H9 (cell line): ENCODE results near the gene LZTR1. TPM values are rescaled to one million over a fixed set of nuclear protein-coding genes. Genes with fewer than 3 reads are reported as not detected.

Experiments
- DNase-seq: peaks from one replicate; pipeline ENCODE4 v3.0.0-alpha.2; 2017
- H2AFZ ChIP-seq: one replicate; pipeline ENCODE4 v1.6.1; 2013; ENCODE audit warnings: mild to moderate bottlenecking, low read length, control low read depth, moderate library complexity
- H2AK5ac ChIP-seq: 2 replicates; pipeline ENCODE4 v1.6.1; 2013; ENCODE audit warnings: low read length, control low read depth, mixed read lengths; ENCODE audit not compliant: insufficient read length
- H2BK120ac ChIP-seq: one replicate; pipeline ENCODE4 v1.6.1; 2013; ENCODE audit warnings: low read depth, mild to moderate bottlenecking, low read length, control low read depth, inconsistent platforms; ENCODE audit not compliant: poor library complexity, severe bottlenecking
- H2BK12ac ChIP-seq: 2 replicates; pipeline ENCODE4 v1.6.1; 2013; ENCODE audit warnings: low read length, control low read depth, mixed read lengths, low read depth; ENCODE audit not compliant: insufficient read length
- H2BK15ac ChIP-seq: 2 replicates; pipeline ENCODE4 v1.6.1; 2013; ENCODE audit warnings: low read depth, low read length, control low read depth
- H2BK20ac ChIP-seq: one replicate; pipeline ENCODE4 v1.6.1; 2013; ENCODE audit warnings: low read depth, mild to moderate bottlenecking, low read length, control low read depth, inconsistent platforms; ENCODE audit not compliant: poor library complexity, severe bottlenecking
- H2BK5ac ChIP-seq: 2 replicates; pipeline ENCODE4 v1.6.1; 2013; ENCODE audit warnings: low read length, control low read depth, mixed read lengths; ENCODE audit not compliant: insufficient read length
- H3K14ac ChIP-seq: 2 replicates; pipeline ENCODE4 v1.6.1; 2013; ENCODE audit warnings: low read length, control low read depth; ENCODE audit not compliant: insufficient read depth
- H3K18ac ChIP-seq: 2 replicates; pipeline ENCODE4 v1.6.1; 2013; ENCODE audit warnings: low read depth, mild to moderate bottlenecking, mixed read lengths, low read length, control low read depth; ENCODE audit not compliant: insufficient read length
- H3K23ac ChIP-seq: 2 replicates; pipeline ENCODE4 v1.6.1; 2013; ENCODE audit warnings: low read length, control low read depth, mixed read lengths, low read depth; ENCODE audit not compliant: insufficient read length
- H3K23me2 ChIP-seq: 2 replicates; pipeline ENCODE4 v1.6.1; 2013; ENCODE audit warnings: low read depth, mild to moderate bottlenecking, mixed read lengths, low read length, control low read depth; ENCODE audit not compliant: insufficient read length, poor library complexity, severe bottlenecking
- H3K27ac ChIP-seq: 2 replicates; pipeline ENCODE4 v1.5.1; 2013; ENCODE audit warnings: low read length, control low read depth, mixed read lengths, low read depth; ENCODE audit not compliant: insufficient read length
- H3K27me3 ChIP-seq: 2 replicates; pipeline ENCODE4 v1.6.1; 2013; ENCODE audit warnings: low read length, control low read depth, inconsistent platforms; ENCODE audit not compliant: insufficient read depth
- H3K4ac ChIP-seq: 2 replicates; pipeline ENCODE4 v1.6.1; 2013; ENCODE audit warnings: low read depth, mild to moderate bottlenecking, control low read depth, inconsistent platforms, low read length, moderate library complexity
- H3K4me1 ChIP-seq: 2 replicates; pipeline ENCODE4 v1.6.1; 2013; ENCODE audit warnings: low read length, control low read depth, inconsistent platforms; ENCODE audit not compliant: insufficient read depth
- H3K4me2 ChIP-seq: 2 replicates; pipeline ENCODE4 v1.6.1; 2013; ENCODE audit warnings: low read length, control low read depth, mixed read lengths; ENCODE audit not compliant: insufficient read length, insufficient read depth
- H3K56ac ChIP-seq: 2 replicates; pipeline ENCODE4 v1.6.1; 2013; ENCODE audit warnings: low read depth, mild to moderate bottlenecking, mixed read lengths, low read length, control low read depth; ENCODE audit not compliant: insufficient read length
- H3K79me1 ChIP-seq: 2 replicates; pipeline ENCODE4 v1.6.1; 2013; ENCODE audit warnings: low read depth, mild to moderate bottlenecking, moderate library complexity, low read length, control low read depth, inconsistent platforms; ENCODE audit not compliant: insufficient read depth, poor library complexity, severe bottlenecking
- H3K79me2 ChIP-seq: 2 replicates; pipeline ENCODE4 v1.6.1; 2013; ENCODE audit warnings: low read length, control low read depth, inconsistent platforms; ENCODE audit not compliant: insufficient read depth
- H3K9ac ChIP-seq: 2 replicates; pipeline ENCODE4 v1.6.1; 2013; ENCODE audit warnings: low read length, control low read depth, mixed read lengths; ENCODE audit not compliant: insufficient read length; ENCODE audit errors: extremely low read depth
- H3K9me3 ChIP-seq: one replicate; pipeline ENCODE4 v1.6.1; 2013; ENCODE audit warnings: low read depth, low read length, inconsistent platforms; ENCODE audit not compliant: control insufficient read depth
- H3T11ph ChIP-seq: one replicate; pipeline ENCODE4 v1.6.1; 2013; ENCODE audit warnings: mild to moderate bottlenecking, low read length, control low read depth, inconsistent platforms
- H4K20me1 ChIP-seq: one replicate; pipeline ENCODE4 v1.6.1; 2013; ENCODE audit not compliant: control insufficient read depth, insufficient read length, insufficient read depth
- H4K5ac ChIP-seq: 2 replicates; pipeline ENCODE4 v1.6.1; 2013; ENCODE audit warnings: low read depth, mild to moderate bottlenecking, mixed read lengths, low read length, control low read depth; ENCODE audit not compliant: insufficient read length
- H4K8ac ChIP-seq: replicated peaks from 2 replicates; pipeline ENCODE4 v1.6.1; 2013; ENCODE audit warnings: low read length, control low read depth, mixed read lengths, low read depth; ENCODE audit not compliant: insufficient read length
- H4K91ac ChIP-seq: 2 replicates; pipeline ENCODE4 v1.6.1; 2013; ENCODE audit warnings: low read depth, mild to moderate bottlenecking, moderate library complexity, mixed read lengths, low read length, control low read depth; ENCODE audit not compliant: insufficient read length
- H3K27ac Mint-ChIP-seq, 3 experiments: 2 replicates in 2 of 3; 3 replicates in 1 of 3; pipeline ENCODE4 v1.8.0; 2020 to 2021; ENCODE audit warnings: mixed read lengths in 3 of 3, mild to moderate bottlenecking in 1 of 3, moderate library complexity in 1 of 3
- H3K27me3 Mint-ChIP-seq: 2 replicates; pipeline ENCODE4 v1.8.0; 2021; ENCODE audit warnings: low read depth, mild to moderate bottlenecking, moderate library complexity, mixed read lengths
- H3K36me3 Mint-ChIP-seq, 3 experiments: 2 replicates in 2 of 3; 3 replicates in 1 of 3; pipeline ENCODE4 v1.8.0; 2020 to 2021; ENCODE audit warnings: low read depth in 3 of 3, mixed read lengths in 3 of 3; ENCODE audit not compliant: insufficient read depth in 1 of 3
- H3K4me1 Mint-ChIP-seq, 2 experiments: 2 replicates each; pipeline ENCODE4 v1.8.0; 2020; ENCODE audit warnings: mixed read lengths in 2 of 2
- H3K4me3 Mint-ChIP-seq, 2 experiments: 2 replicates in 1 of 2; 3 replicates in 1 of 2; pipeline ENCODE4 v1.8.0; 2020 to 2021; ENCODE audit warnings: mild to moderate bottlenecking in 2 of 2, mixed read lengths in 2 of 2, moderate library complexity in 1 of 2
- H3K9me3 Mint-ChIP-seq, 2 experiments: 2 replicates in 1 of 2; 3 replicates in 1 of 2; pipeline ENCODE4 v1.8.0; 2020; ENCODE audit warnings: mild to moderate bottlenecking in 2 of 2, mixed read lengths in 2 of 2, moderate library complexity in 1 of 2
- CTCF ChIP-seq: fragments of 200-600 bp; sonication (generic); conservative IDR thresholded peaks from 3 replicates; pipeline ENCODE4 v1.8.0; 2021; ENCODE audit warnings: antibody characterized with exemption, mild to moderate bottlenecking
- WGBS: extraction: QIAGEN DNeasy Blood & Tissue Kit; methylation state at CpG from one replicate; pipeline ENCODE4 v1.1.7; 2013; ENCODE audit warnings: missing lambda C conversion rate, low lambda C conversion rate, mixed read lengths; ENCODE audit not compliant: insufficient read length; ENCODE audit errors: extremely low coverage; 5-methylcytosine and 5-hydroxymethylcytosine counted together
- total RNA-seq: library from RNA; stranded (reverse); gene quantifications from 2 replicates; pipeline ENCODE4 v1.2.1, GENCODE V29; 2021

LZTR1 gene
- total RNA-seq, 1 experiment from 2014 or later, result 47.0 TPM

- Mint-ChIP-seq H3K36me3 (peaks cover 23 to 54% (median 52%) of the 10 kb centered on the region in 3 experiments; a peak in 6 of 7 replicates), H3K27ac (no peak overlapping the region; a peak in 1 of 7 replicates), H3K27me3 (no peaks in the 10 kb centered on the region), H3K4me1 (peaks cover 3 to 17% of the 10 kb centered on the region in 2 experiments), H3K9me3 (no peaks in the 10 kb centered on the region), H3K4me3 (no peak overlapping the region)
- no peaks in the 10 kb centered on the region for H3K4me1 ChIP-seq
- H4K8ac ChIP-seq, result no peak overlapping the region
- no peak overlapping the region for H4K91ac ChIP-seq
- peaks cover 7% of the 10 kb centered on the region for H3K79me1 ChIP-seq
- no peak for TF ChIP-seq CTCF
- peaks cover 26% of the 10 kb centered on the region; the same call in 1 of the 2 replicates for H3K79me2 ChIP-seq
- no peak overlapping the region for H2BK120ac ChIP-seq
- H3K18ac ChIP-seq, result no peak overlapping the region
- H2BK5ac ChIP-seq, result no peak overlapping the region
- H3K27ac ChIP-seq, result no peak overlapping the region
- H3K4ac ChIP-seq, result no peak overlapping the region
- no peak overlapping the region for H2AK5ac ChIP-seq
- H3K27me3 ChIP-seq, result no peaks in the 10 kb centered on the region
- no peak overlapping the region for H3K14ac ChIP-seq
- H3K23me2 ChIP-seq, result no peaks in the 10 kb centered on the region
- H3T11ph ChIP-seq, result no peak overlapping the region
- H4K5ac ChIP-seq, result no peak overlapping the region
- no peak overlapping the region for H2AFZ ChIP-seq
- H3K9me3 ChIP-seq, result no peaks in the 10 kb centered on the region
- no peak overlapping the region for H2BK12ac ChIP-seq
- no peak overlapping the region for H3K23ac ChIP-seq
- H2BK20ac ChIP-seq, result no peak overlapping the region
- H3K9ac ChIP-seq, result no peak overlapping the region
- no CpG with 5 or more reads among the region's 5 CpGs for WGBS
- no peak overlapping the region for H3K4me2 ChIP-seq
- DNase-seq, result no peak
- no peak overlapping the region for H3K56ac ChIP-seq
- no peak overlapping the region for H2BK15ac ChIP-seq
- no peaks in the 10 kb centered on the region for H4K20me1 ChIP-seq
Observed at GRCh38 chr22:20948989-20949388, 33.1 kb upstream of the LZTR1 start.
